Colon (tissue), 2 donors: Measurements from ENCODE around the gene GPX1.
"Not testable (repeated sequence)": the region's sequence is repeated elsewhere in the genome, so short reads cannot be mapped to it uniquely, and the experiment has no call there.

ENCODE experiments used
- FAIRE-seq: peaks from 2 replicates; lab custom pipeline; 2012; peaks lifted over from hg19 to GRCh38; lab: Jason Lieb, UNC
- donor health status: control.
- donor health status: control.

GPX1 gene

GRCh38 chr3:49357443-49358216, 523 bp downstream of the GPX1 start:
- not testable (repeated sequence) for FAIRE-seq

GRCh38 chr3:49357095-49357442, 1.1 kb downstream of the GPX1 start:
- FAIRE-seq: not testable (repeated sequence)

- FAIRE-seq: no peak
Observed at GRCh38 chr3:49352890-49353421, 5.2 kb downstream of the GPX1 start.

GRCh38 chr3:49352281-49352680, 5.9 kb downstream of the GPX1 start:
- FAIRE-seq: no peak

- FAIRE-seq: no peak
Observed at GRCh38 chr3:49351521-49352011, 6.6 kb downstream of the GPX1 start.

- FAIRE-seq: no peak
Observed at GRCh38 chr3:49349348-49350114, 8.6 kb downstream of the GPX1 start.

- FAIRE-seq: not testable (repeated sequence)
Observed at GRCh38 chr3:49348361-49348760, 9.8 kb downstream of the GPX1 start.

GRCh38 chr3:49346797-49347251, 11.3 kb downstream of the GPX1 start:
- no peak for FAIRE-seq

GRCh38 chr3:49343163-49343562, 15.0 kb downstream of the GPX1 start:
- no peak for FAIRE-seq

- no peak for FAIRE-seq
Observed at GRCh38 chr3:49341996-49342395, 16.2 kb downstream of the GPX1 start.

- no peak for FAIRE-seq
Observed at GRCh38 chr3:49339941-49340800, 18.0 kb downstream of the GPX1 start, which contains the start of gene USP4. Gene USP4, minus strand, starts transcription at chr3:49340053. Its CDS starts 29 bp downstream, at chr3:49340024.

- no peak for FAIRE-seq
Observed at GRCh38 chr3:49339581-49339940, 18.6 kb downstream of the GPX1 start.

- FAIRE-seq: no peak
Observed at GRCh38 chr3:49333916-49334633, 24.1 kb downstream of the GPX1 start.

- FAIRE-seq: no peak
Observed at GRCh38 chr3:49333091-49333490, 25.1 kb downstream of the GPX1 start.

GRCh38 chr3:49329186-49329585, 29.0 kb downstream of the GPX1 start:
- no peak for FAIRE-seq

GRCh38 chr3:49328350-49328749, 29.8 kb downstream of the GPX1 start:
- FAIRE-seq: not testable (repeated sequence)

- no peak for FAIRE-seq
Observed at GRCh38 chr3:49327485-49327884, 30.7 kb downstream of the GPX1 start.

- FAIRE-seq: no peak
Observed at GRCh38 chr3:49324768-49325167, 33.4 kb downstream of the GPX1 start.

GRCh38 chr3:49316696-49317457, 41.3 kb downstream of the GPX1 start:
- FAIRE-seq: no peak

GRCh38 chr3:49313896-49314688, 44.1 kb downstream of the GPX1 start:
- no peak for FAIRE-seq
